Epithelial cell of esophagus (primary cell): ENCODE measurements around the gene PDILT.

Source experiments
- DNase-seq: peaks from one replicate; pipeline ENCODE4 v3.0.0; 2010; ENCODE audit warnings: low read depth
- H3K4me3 ChIP-seq: 2 replicates; pipeline ENCODE4 v1.5.1; 2011; ENCODE audit warnings: mild to moderate bottlenecking, low read length, control low read depth
- TF ChIP-seq, protein P1 (sequence below): IDR thresholded peaks from 2 replicates; pipeline ENCODE4 v1.5.1; 2011; ENCODE audit warnings: low read depth, mild to moderate bottlenecking, low read length, control low read depth, inconsistent platforms; ENCODE audit not compliant: insufficient read depth; ENCODE audit errors: missing control alignments

The PDILT gene

DNA sequence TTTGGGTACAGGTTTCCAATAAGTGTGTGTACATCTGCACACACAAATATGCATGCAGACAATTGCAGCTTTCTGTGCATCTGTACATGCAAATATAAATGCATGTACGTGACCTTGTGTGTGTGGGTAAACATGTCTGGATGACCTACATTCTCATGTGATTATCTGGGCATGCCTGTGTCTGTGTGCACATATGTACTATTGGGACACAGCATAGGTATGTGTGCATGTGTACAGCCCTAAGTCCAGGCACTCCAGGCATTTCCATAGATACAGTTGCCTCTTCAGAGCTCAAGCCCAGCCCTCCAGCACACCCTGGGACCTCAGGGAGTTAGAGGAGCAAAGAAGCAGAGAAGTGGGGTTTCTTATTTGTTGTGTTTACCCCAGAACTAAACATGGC is 70.1 kb downstream of the PDILT start:
- no peak for DNase-seq
- no peak overlapping the region for H3K4me3 ChIP-seq
- TF ChIP-seq, protein P1, sequence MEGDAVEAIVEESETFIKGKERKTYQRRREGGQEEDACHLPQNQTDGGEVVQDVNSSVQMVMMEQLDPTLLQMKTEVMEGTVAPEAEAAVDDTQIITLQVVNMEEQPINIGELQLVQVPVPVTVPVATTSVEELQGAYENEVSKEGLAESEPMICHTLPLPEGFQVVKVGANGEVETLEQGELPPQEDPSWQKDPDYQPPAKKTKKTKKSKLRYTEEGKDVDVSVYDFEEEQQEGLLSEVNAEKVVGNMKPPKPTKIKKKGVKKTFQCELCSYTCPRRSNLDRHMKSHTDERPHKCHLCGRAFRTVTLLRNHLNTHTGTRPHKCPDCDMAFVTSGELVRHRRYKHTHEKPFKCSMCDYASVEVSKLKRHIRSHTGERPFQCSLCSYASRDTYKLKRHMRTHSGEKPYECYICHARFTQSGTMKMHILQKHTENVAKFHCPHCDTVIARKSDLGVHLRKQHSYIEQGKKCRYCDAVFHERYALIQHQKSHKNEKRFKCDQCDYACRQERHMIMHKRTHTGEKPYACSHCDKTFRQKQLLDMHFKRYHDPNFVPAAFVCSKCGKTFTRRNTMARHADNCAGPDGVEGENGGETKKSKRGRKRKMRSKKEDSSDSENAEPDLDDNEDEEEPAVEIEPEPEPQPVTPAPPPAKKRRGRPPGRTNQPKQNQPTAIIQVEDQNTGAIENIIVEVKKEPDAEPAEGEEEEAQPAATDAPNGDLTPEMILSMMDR: no peak

DNA sequence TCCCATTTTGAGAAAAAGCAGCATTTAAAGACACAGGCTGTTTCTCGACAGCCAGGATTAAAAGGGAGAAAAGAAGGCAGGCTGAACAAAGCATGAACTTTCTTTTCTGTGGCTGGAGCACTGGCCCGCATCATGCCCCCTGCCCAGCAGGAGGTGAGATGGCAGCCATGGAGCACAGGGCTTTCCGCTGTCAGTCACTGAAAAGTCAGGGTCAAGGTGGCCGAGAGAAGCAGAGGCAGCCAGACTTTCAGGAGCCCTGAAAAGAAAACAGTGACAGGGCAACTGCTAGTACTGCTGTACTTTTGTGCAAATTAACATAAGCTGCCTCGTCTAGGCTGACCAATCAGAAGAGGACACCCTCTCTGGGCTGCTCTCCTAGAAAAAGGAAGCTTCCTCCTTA is 71.4 kb downstream of the PDILT start:
- H3K4me3 ChIP-seq: no peak overlapping the region
- no peak for DNase-seq
- TF ChIP-seq, protein P1: no peak

DNA sequence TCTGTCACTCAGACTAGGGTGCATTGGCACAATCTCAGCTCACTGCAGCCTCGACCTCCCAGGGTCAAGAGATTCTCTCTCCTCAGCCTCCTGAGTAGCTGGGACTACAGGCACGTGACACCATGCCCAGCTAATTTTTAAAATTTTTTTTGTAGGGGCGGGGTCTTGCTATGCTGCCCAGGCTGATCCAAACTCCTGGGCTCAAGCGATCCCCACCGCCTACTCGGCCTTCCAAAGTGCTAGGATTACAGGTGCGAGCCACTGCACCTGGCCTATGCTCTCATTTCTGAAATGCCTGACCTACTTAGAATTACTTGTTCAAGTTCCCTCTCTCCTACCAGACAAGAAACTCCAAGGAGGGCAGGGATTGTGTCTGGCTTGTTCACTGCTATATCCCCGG is 72.1 kb downstream of the PDILT start:
- TF ChIP-seq, protein P1: no peak
- no peak for DNase-seq
- H3K4me3 ChIP-seq: no peak overlapping the region

DNA sequence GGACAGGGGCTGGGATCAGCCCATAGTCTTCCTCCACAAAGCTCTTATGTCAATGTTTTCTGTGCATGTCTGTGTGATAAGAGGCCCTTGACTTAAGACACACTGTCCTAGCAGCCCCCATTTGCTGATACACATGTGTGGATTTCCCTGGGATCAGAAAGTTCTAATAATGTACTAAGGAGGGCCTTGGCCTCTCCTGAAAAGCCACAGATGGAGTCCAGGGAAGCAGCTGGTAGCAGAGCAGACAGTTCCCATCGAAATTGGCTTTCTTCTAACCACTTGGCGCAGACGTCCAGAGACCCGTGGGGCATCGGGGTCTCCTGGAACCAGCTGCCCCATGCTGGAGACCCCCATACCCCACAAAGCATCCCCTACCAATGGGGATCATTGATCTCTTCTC is 72.9 kb downstream of the PDILT start:
- DNase-seq: no peak
- TF ChIP-seq, protein P1: no peak

DNA sequence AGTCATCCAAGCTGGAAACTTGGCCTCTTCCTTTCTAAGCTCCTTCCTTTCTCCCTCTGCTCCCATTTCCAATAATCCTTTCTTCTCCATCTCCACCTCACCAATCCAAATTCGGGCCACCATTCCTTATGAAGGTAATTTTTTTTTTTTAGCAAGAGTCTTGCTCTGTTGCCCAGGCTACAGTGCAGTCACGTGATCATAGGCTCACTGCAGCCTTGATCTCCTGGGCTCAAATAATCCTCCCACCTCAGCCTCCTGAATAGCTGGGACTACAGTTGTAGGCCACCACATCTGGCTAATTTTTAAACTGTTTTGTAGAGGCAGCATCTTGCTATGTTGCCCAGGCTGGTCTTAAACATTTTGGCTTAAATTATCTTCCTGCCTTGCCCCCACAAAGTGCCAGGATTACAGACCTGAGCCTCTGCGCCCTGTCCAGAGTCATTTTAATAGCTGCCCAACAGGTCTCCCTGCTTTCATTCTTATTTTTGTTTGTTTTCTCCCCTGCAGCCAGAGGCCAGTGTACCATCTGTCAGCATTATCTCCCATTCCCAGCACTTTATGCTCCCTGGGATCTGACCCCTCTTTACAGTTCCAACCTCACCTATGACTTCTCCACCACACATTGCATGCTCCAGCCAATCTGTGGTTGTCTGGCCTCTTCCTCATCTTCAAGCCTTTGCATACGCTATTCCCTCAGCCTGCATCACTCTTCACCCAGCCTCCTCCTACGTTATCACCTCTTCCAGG is 75.0 kb downstream of the PDILT start:
- no peak overlapping the region for H3K4me3 ChIP-seq
- TF ChIP-seq, protein P1: no peak
- DNase-seq: no peak

More for the DNA sequence above, 72.9 kb downstream of the PDILT start:
- no peak overlapping the region for H3K4me3 ChIP-seq

- TF ChIP-seq, protein P1: no peak
- no peak for DNase-seq
- H3K4me3 ChIP-seq: no peak within 1 kb of the TSS
Measured at GRCh38 chr16:20327444-20328041, 77.0 kb downstream of the PDILT start, which contains the start of gene GP2. GP2 (minus strand) TSS chr16:20327513; CDS start chr16:20326431, 1,082 bp downstream.
